ENCODE measurements around the gene SEL1L.
A peak's percentile ranks its signal among the peaks of the same experiment; 100 is the strongest.
"Not testable (repeated sequence)": the region's sequence is repeated elsewhere in the genome, so short reads cannot be mapped to it uniquely, and the experiment has no call there.

Gene SEL1L

GRCh38 chr14:81533536-81534343, at the start of gene SEL1L:
TSS of gene SEL1L (minus strand) at chr14:81533853. CDS start at chr14:81533744, 109 bp downstream.
- peak; percentile 99 for DNase-seq

GRCh38 chr14:81582420-81582819, 48.8 kb upstream of the SEL1L start:
- DNase-seq = no peak

- DNase-seq = no peak
Observed at GRCh38 chr14:81579115-81579514, 45.5 kb upstream of the SEL1L start.

GRCh38 chr14:81571437-81571836, 37.8 kb upstream of the SEL1L start:
- no peak for DNase-seq

GRCh38 chr14:81567302-81567701, 33.6 kb upstream of the SEL1L start:
- no peak for DNase-seq

GRCh38 chr14:81565441-81566290, 32.0 kb upstream of the SEL1L start:
- DNase-seq = peak; percentile 3

GRCh38 chr14:81562818-81563217, 29.2 kb upstream of the SEL1L start:
- no peak for DNase-seq

GRCh38 chr14:81561084-81561775, 27.6 kb upstream of the SEL1L start:
- DNase-seq = no peak

GRCh38 chr14:81559385-81559784, 25.7 kb upstream of the SEL1L start:
- no peak for DNase-seq

- no peak for DNase-seq
Observed at GRCh38 chr14:81557146-81557545, 23.5 kb upstream of the SEL1L start.

GRCh38 chr14:81555684-81556083, 22.0 kb upstream of the SEL1L start:
- DNase-seq = no peak

- no peak for DNase-seq
Observed at GRCh38 chr14:81555051-81555450, 21.4 kb upstream of the SEL1L start.

GRCh38 chr14:81551471-81551870, 17.8 kb upstream of the SEL1L start:
- no peak for DNase-seq

GRCh38 chr14:81550001-81550637, 16.5 kb upstream of the SEL1L start:
- DNase-seq = no peak

GRCh38 chr14:81541206-81541605, 7.6 kb upstream of the SEL1L start:
- DNase-seq = not testable (repeated sequence)

- no peak for DNase-seq
Observed at GRCh38 chr14:81537193-81537592, 3.5 kb upstream of the SEL1L start.

- no peak for DNase-seq
Observed at GRCh38 chr14:81536241-81536771, 2.7 kb upstream of the SEL1L start.

- DNase-seq = no peak
Observed at GRCh38 chr14:81535396-81536164, 1.9 kb upstream of the SEL1L start.

- no peak for DNase-seq
Observed at GRCh38 chr14:81534510-81535074, 939 bp upstream of the SEL1L start.

- no peak for DNase-seq
Observed at GRCh38 chr14:81533212-81533535, 479 bp downstream of the SEL1L start.

GRCh38 chr14:81529391-81529790, 4.3 kb downstream of the SEL1L start:
- DNase-seq = no peak

- no peak for DNase-seq
Observed at GRCh38 chr14:81525129-81525528, 8.5 kb downstream of the SEL1L start.
